Keratinocyte (primary cell): ENCODE measurements around the gene PDE4C. TPM values are rescaled to one million over a fixed set of nuclear protein-coding genes. Genes with fewer than 3 reads are reported as not detected.

ENCODE experiments used
- DNase-seq: peaks from one replicate; pipeline ENCODE4 v3.0.0-alpha.2; 2011; ENCODE audit warnings: low read depth, missing footprints, low spot score
- FAIRE-seq: peaks from 2 replicates; lab custom pipeline; 2011; peaks lifted over from hg19 to GRCh38; lab: Jason Lieb, UNC
- H2AFZ ChIP-seq: 2 replicates; pipeline ENCODE4 v1.6.0; 2012; ENCODE audit warnings: low read length, control low read depth, inconsistent platforms; ENCODE audit not compliant: control insufficient read depth
- H3K27ac ChIP-seq: 2 replicates; pipeline ENCODE4 v1.5.1; 2011; ENCODE audit warnings: low read length; ENCODE audit not compliant: control insufficient read depth, insufficient read depth
- H3K27me3 ChIP-seq: 3 replicates; pipeline ENCODE4 v1.6.0; 2011; ENCODE audit warnings: low read length; ENCODE audit not compliant: control insufficient read depth, insufficient read depth; ENCODE audit errors: extremely low read depth
- H3K36me3 ChIP-seq, 2 experiments: 2 replicates in 1 of 2; 3 replicates in 1 of 2; pipeline ENCODE4 v1.5.1; 2011; ENCODE audit warnings: low read length in 2 of 2, mild to moderate bottlenecking in 1 of 2; ENCODE audit not compliant: control insufficient read depth in 2 of 2, insufficient read depth in 2 of 2; ENCODE audit errors: extremely low read depth in 1 of 2
- H3K4me1 ChIP-seq: 3 replicates; pipeline ENCODE4 v1.5.1; 2011; ENCODE audit warnings: low read length; ENCODE audit not compliant: control insufficient read depth, insufficient read depth; ENCODE audit errors: extremely low read depth
- H3K4me2 ChIP-seq: 3 replicates; pipeline ENCODE4 v1.6.0; 2011; ENCODE audit warnings: low read depth, low read length; ENCODE audit not compliant: control insufficient read depth, insufficient read depth; ENCODE audit errors: extremely low read depth
- H3K4me3 ChIP-seq, 3 experiments: fragments of 200-600 bp in 1 of 3; sonication (generic) in 1 of 3; 2 replicates in 2 of 3; 3 replicates in 1 of 3; pipeline ENCODE4 v1.5.1; 2011 to 2016; ENCODE audit warnings: low read length in 3 of 3, mild to moderate bottlenecking in 3 of 3, control low read depth in 2 of 3, inconsistent platforms in 1 of 3, low read depth in 1 of 3, mixed read lengths in 1 of 3, mixed run types in 1 of 3, moderate library complexity in 1 of 3; ENCODE audit not compliant: control insufficient read depth in 2 of 3, insufficient read depth in 2 of 3; ENCODE audit errors: extremely low read depth in 1 of 3
- H3K79me2 ChIP-seq: 2 replicates; pipeline ENCODE4 v1.6.0; 2012; ENCODE audit warnings: low read length; ENCODE audit not compliant: control insufficient read depth, insufficient read depth
- H3K9ac ChIP-seq: 3 replicates; pipeline ENCODE4 v1.6.0; 2011; ENCODE audit warnings: low read length; ENCODE audit not compliant: control insufficient read depth, insufficient read depth; ENCODE audit errors: extremely low read depth
- H3K9me1 ChIP-seq: 3 replicates; pipeline ENCODE4 v1.6.0; 2011; ENCODE audit warnings: low read length; ENCODE audit not compliant: control insufficient read depth, insufficient read depth; ENCODE audit errors: extremely low read depth
- H3K9me3 ChIP-seq: 2 replicates; pipeline ENCODE4 v1.5.1; 2012; ENCODE audit warnings: low read depth, low read length; ENCODE audit not compliant: control insufficient read depth
- H4K20me1 ChIP-seq: 3 replicates; pipeline ENCODE4 v1.6.0; 2011; ENCODE audit warnings: low read length; ENCODE audit not compliant: control insufficient read depth, insufficient read depth; ENCODE audit errors: extremely low read depth
- EZH2 ChIP-seq: IDR thresholded peaks from one replicate; pipeline ENCODE4 v1.6.1; 2012; ENCODE audit warnings: inconsistent platforms, mild to moderate bottlenecking, low read length, moderate library complexity
- dilution Hi-C: fragments of 300-500 bp; cut with MboI; formaldehyde crosslinking; loops from one replicate; pipeline ENCODE4 v1.7.0; 2020; ENCODE audit warnings: low sequenced_read_pairs; ENCODE audit not compliant: extremely low pct_ligation_motif_present
- polyA plus RNA-seq, 5 experiments: library from polyadenylated mRNA; depleted of rRNA in 3 of 5; stranded (reverse) in 3 of 5; stranded (forward) in 1 of 5; unstranded in 1 of 5; fragments of >200 nt; gene quantifications; 1 replicate in 1 of 5; 2 replicates in 3 of 5; 3 replicates in 1 of 5; pipeline versions ENCODE4 v1.2.1 to v1.2.3, GENCODE V29; 2011 to 2012; ENCODE audit warnings: missing spikeins in 2 of 5, low read depth in 1 of 5, low replicate concordance in 1 of 5
- TF ChIP-seq, protein P1 (sequence below), 3 experiments: IDR thresholded peaks in 1 of 3; conservative IDR thresholded peaks in 1 of 3; optimal IDR thresholded peaks in 1 of 3; 2 replicates in 2 of 3; 3 replicates in 1 of 3; pipeline versions ENCODE3 to v1.5.1; 2011; ENCODE audit warnings: low read length in 3 of 3, mild to moderate bottlenecking in 3 of 3, moderate library complexity in 2 of 3, control low read depth in 1 of 3, inconsistent platforms in 1 of 3; ENCODE audit not compliant: insufficient read depth in 2 of 3; ENCODE audit errors: extremely low read depth in 1 of 3

PDE4C gene
- polyA plus RNA-seq, 1 donor (not counting 4 experiments of a cell fraction or from before 2014, with no cell fraction given), result not detected

GRCh38 chr19:18203863-18204393, 22.3 kb downstream of the PDE4C start, which contains the start of gene RAB3A:
TSS of gene RAB3A (minus strand) at chr19:18204042. CDS start at chr19:18202740, 1,302 bp downstream.
- Histone ChIP-seq H3K9me3 (no peaks in the 10 kb centered on the region), H3K27ac (peak within 1 kb of the TSS; percentile 80), H3K36me3 (no peaks in the 10 kb centered on the region), H3K9ac (peak within 1 kb of the TSS; percentile 77), H3K79me2 (no peaks in the 10 kb centered on the region), H3K4me2 (peak within 1 kb of the TSS; percentile 97), H2AFZ (peak within 1 kb of the TSS; percentile 85), H3K9me1 (no peaks in the 10 kb centered on the region), H3K27me3 (peaks cover 2% of the 10 kb centered on the region), H4K20me1 (no peaks in the 10 kb centered on the region), H3K4me1 (peaks cover 20% of the 10 kb centered on the region), H3K4me3 (peak within 1 kb of the TSS; percentile 78 to 94 (median 86))
- TF ChIP-seq, protein P1, sequence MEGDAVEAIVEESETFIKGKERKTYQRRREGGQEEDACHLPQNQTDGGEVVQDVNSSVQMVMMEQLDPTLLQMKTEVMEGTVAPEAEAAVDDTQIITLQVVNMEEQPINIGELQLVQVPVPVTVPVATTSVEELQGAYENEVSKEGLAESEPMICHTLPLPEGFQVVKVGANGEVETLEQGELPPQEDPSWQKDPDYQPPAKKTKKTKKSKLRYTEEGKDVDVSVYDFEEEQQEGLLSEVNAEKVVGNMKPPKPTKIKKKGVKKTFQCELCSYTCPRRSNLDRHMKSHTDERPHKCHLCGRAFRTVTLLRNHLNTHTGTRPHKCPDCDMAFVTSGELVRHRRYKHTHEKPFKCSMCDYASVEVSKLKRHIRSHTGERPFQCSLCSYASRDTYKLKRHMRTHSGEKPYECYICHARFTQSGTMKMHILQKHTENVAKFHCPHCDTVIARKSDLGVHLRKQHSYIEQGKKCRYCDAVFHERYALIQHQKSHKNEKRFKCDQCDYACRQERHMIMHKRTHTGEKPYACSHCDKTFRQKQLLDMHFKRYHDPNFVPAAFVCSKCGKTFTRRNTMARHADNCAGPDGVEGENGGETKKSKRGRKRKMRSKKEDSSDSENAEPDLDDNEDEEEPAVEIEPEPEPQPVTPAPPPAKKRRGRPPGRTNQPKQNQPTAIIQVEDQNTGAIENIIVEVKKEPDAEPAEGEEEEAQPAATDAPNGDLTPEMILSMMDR (optimal IDR thresholded peaks at IDR 0.05 in 1 of 3, IDR thresholded peaks at IDR 0.05 in 1 of 3, conservative IDR thresholded peaks at IDR 0.05 in 1 of 3; ENCODE audit: extremely low read depth in 1 of 3, insufficient read depth in 2 of 3, low read length in 3 of 3), result no peak
- TF ChIP-seq EZH2, result no peak
- peak; percentile 73 for FAIRE-seq
- DNase-seq, result peak; percentile 99
- dilution Hi-C loops, result no loop called here

GRCh38 chr19:18203408-18203862, 22.8 kb downstream of the PDE4C start:
- FAIRE-seq, result no peak
- H3K36me3 ChIP-seq, result no peaks in the 10 kb centered on the region
- no peak for DNase-seq
- H3K79me2 ChIP-seq, result no peaks in the 10 kb centered on the region
- no peak overlapping the region for H3K27ac ChIP-seq
- H4K20me1 ChIP-seq, result no peaks in the 10 kb centered on the region
- H3K9ac ChIP-seq, result peak overlapping the region; percentile 15
- peaks cover 2% of the 10 kb centered on the region for H3K27me3 ChIP-seq
- H3K9me1 ChIP-seq, result no peaks in the 10 kb centered on the region
- H3K4me2 ChIP-seq, result peak overlapping the region; percentile 60
- H3K9me3 ChIP-seq, result no peaks in the 10 kb centered on the region
- peak overlapping the region; percentile 68 to 78 (median 69) for H3K4me3 ChIP-seq
- dilution Hi-C loops, result no loop called here
- H3K4me1 ChIP-seq, result peaks cover 20% of the 10 kb centered on the region
- H2AFZ ChIP-seq, result peak overlapping the region; percentile 68
- peak; percentile 29 for TF ChIP-seq EZH2
- TF ChIP-seq, protein P1 (optimal IDR thresholded peaks at IDR 0.05 in 1 of 3, IDR thresholded peaks at IDR 0.05 in 1 of 3, conservative IDR thresholded peaks at IDR 0.05 in 1 of 3; ENCODE audit: extremely low read depth in 1 of 3, insufficient read depth in 2 of 3, low read length in 3 of 3), result no peak
